SH-SY5Y (cell line): Measurements from ENCODE around the gene NMD3.

Source experiments
- GATA2 ChIP-seq: IDR thresholded peaks from 2 replicates; pipeline ENCODE4 v1.6.1; 2011; ENCODE audit warnings: mild to moderate bottlenecking, low read depth, low read length
- GATA3 ChIP-seq: IDR thresholded peaks from 2 replicates; pipeline ENCODE4 v1.6.1; 2011; ENCODE audit warnings: low read depth, mild to moderate bottlenecking, low read length, moderate library complexity

DNA sequence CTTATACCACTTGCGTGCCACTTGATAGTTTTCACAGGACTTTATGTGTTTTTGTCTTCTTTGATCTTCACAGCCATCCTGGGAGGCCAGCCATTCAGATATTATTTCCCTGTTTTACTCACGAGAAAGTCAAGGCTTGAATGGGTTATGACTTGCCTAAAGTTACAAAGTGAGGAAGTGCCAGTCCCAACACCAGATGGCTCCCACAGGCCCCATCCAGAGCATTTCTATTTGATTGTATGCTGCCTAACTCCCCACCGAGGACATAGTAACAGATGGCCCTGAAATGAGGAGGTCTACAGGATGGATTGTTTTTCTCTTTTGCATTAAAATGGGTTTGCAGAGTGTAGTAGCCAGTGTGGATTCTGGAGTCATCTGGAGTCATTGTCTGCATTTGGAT, 75.7 kb downstream of the NMD3 start:
- TF ChIP-seq GATA2: no peak
- TF ChIP-seq GATA3: no peak
